Skeletal muscle satellite cell (primary cell): ENCODE results near the gene OPCML.

Experiments used
- H3K27me3 ChIP-seq: 2 replicates; pipeline ENCODE4 v1.7.0; 2013; ENCODE audit warnings: low read length; ENCODE audit not compliant: control insufficient read depth, insufficient read depth
- H3K36me3 ChIP-seq: 2 replicates; pipeline ENCODE4 v1.7.0; 2013; ENCODE audit warnings: mild to moderate bottlenecking, control low read depth, low read length; ENCODE audit not compliant: insufficient read depth
- H3K4me1 ChIP-seq: 2 replicates; pipeline ENCODE4 v1.7.0; 2013; ENCODE audit warnings: low read length; ENCODE audit not compliant: control insufficient read depth, insufficient read depth
- H3K4me2 ChIP-seq: 2 replicates; pipeline ENCODE4 v1.7.0; 2013; ENCODE audit warnings: mild to moderate bottlenecking, low read length
- H3K4me3 ChIP-seq: 2 replicates; pipeline ENCODE4 v1.7.0; 2013; ENCODE audit warnings: low read length
- H3K9ac ChIP-seq: 2 replicates; pipeline ENCODE4 v1.7.0; 2013; ENCODE audit warnings: mild to moderate bottlenecking, low read depth, low read length, moderate library complexity
- H3K9me3 ChIP-seq: replicated peaks from 2 replicates; pipeline ENCODE4 v1.7.0; 2013; ENCODE audit warnings: mild to moderate bottlenecking, control low read depth, low read length

The OPCML gene

GRCh38 chr11:133500936-133501335 lies 31.4 kb downstream of the OPCML start:
- H3K4me1 ChIP-seq = no peaks in the 10 kb centered on the region
- H3K36me3 ChIP-seq = no peaks in the 10 kb centered on the region
- no peak overlapping the region for H3K9ac ChIP-seq
- peaks cover 15% of the 10 kb centered on the region for H3K9me3 ChIP-seq
- H3K4me3 ChIP-seq = no peak overlapping the region
- no peaks in the 10 kb centered on the region for H3K27me3 ChIP-seq
- no peak overlapping the region for H3K4me2 ChIP-seq

GRCh38 chr11:133500435-133500834 lies 31.9 kb downstream of the OPCML start:
- H3K4me3 ChIP-seq = no peak overlapping the region
- H3K4me1 ChIP-seq = no peaks in the 10 kb centered on the region
- H3K27me3 ChIP-seq = no peaks in the 10 kb centered on the region
- H3K4me2 ChIP-seq = no peak overlapping the region
- H3K9ac ChIP-seq = no peak overlapping the region
- peaks cover 10% of the 10 kb centered on the region for H3K9me3 ChIP-seq
- no peaks in the 10 kb centered on the region for H3K36me3 ChIP-seq

- Histone ChIP-seq H3K4me2 (no peak overlapping the region), H3K9ac (no peak overlapping the region), H3K4me1 (no peaks in the 10 kb centered on the region), H3K36me3 (no peaks in the 10 kb centered on the region), H3K27me3 (no peaks in the 10 kb centered on the region), H3K4me3 (no peak overlapping the region), H3K9me3 (peaks cover 7% of the 10 kb centered on the region)
Measured at GRCh38 chr11:133498969-133499368, 33.3 kb downstream of the OPCML start.

- no peaks in the 10 kb centered on the region for H3K36me3 ChIP-seq
- H3K4me1 ChIP-seq = no peaks in the 10 kb centered on the region
- H3K9ac ChIP-seq = no peak overlapping the region
- H3K9me3 ChIP-seq = peaks cover 2% of the 10 kb centered on the region
- no peak overlapping the region for H3K4me2 ChIP-seq
- H3K27me3 ChIP-seq = no peaks in the 10 kb centered on the region
- H3K4me3 ChIP-seq = no peak overlapping the region
Measured at GRCh38 chr11:133497477-133498140, 34.7 kb downstream of the OPCML start.

- H3K4me3 ChIP-seq = no peak overlapping the region
- no peaks in the 10 kb centered on the region for H3K36me3 ChIP-seq
- H3K4me2 ChIP-seq = no peak overlapping the region
- H3K9ac ChIP-seq = no peak overlapping the region
- H3K9me3 ChIP-seq = no peaks in the 10 kb centered on the region
- H3K4me1 ChIP-seq = no peaks in the 10 kb centered on the region
- H3K27me3 ChIP-seq = no peaks in the 10 kb centered on the region
Measured at GRCh38 chr11:133492895-133493294, 39.4 kb downstream of the OPCML start.

- Histone ChIP-seq H3K9ac (no peak overlapping the region), H3K4me1 (no peaks in the 10 kb centered on the region), H3K9me3 (no peaks in the 10 kb centered on the region), H3K36me3 (no peaks in the 10 kb centered on the region), H3K4me2 (no peak overlapping the region), H3K27me3 (no peaks in the 10 kb centered on the region), H3K4me3 (no peak overlapping the region)
Measured at GRCh38 chr11:133491680-133492383, 40.5 kb downstream of the OPCML start.

- Histone ChIP-seq H3K36me3 (no peaks in the 10 kb centered on the region), H3K4me3 (no peak overlapping the region), H3K4me1 (no peaks in the 10 kb centered on the region), H3K4me2 (no peak overlapping the region), H3K9me3 (peaks cover 18% of the 10 kb centered on the region), H3K27me3 (no peaks in the 10 kb centered on the region), H3K9ac (no peak overlapping the region)
Measured at GRCh38 chr11:133480722-133481121, 51.6 kb downstream of the OPCML start.

- no peak overlapping the region for H3K9ac ChIP-seq
- H3K27me3 ChIP-seq = no peaks in the 10 kb centered on the region
- H3K9me3 ChIP-seq = peaks cover 17% of the 10 kb centered on the region
- no peaks in the 10 kb centered on the region for H3K36me3 ChIP-seq
- H3K4me1 ChIP-seq = no peaks in the 10 kb centered on the region
- H3K4me3 ChIP-seq = no peak overlapping the region
- no peak overlapping the region for H3K4me2 ChIP-seq
Measured at GRCh38 chr11:133479209-133479608, 53.1 kb downstream of the OPCML start.

- Histone ChIP-seq H3K4me3 (no peak overlapping the region), H3K9ac (no peak overlapping the region), H3K36me3 (no peaks in the 10 kb centered on the region), H3K27me3 (no peaks in the 10 kb centered on the region), H3K9me3 (peaks cover 17% of the 10 kb centered on the region), H3K4me1 (no peaks in the 10 kb centered on the region), H3K4me2 (no peak overlapping the region)
Measured at GRCh38 chr11:133477251-133477625, 55.1 kb downstream of the OPCML start.

GRCh38 chr11:133476570-133477250 lies 55.6 kb downstream of the OPCML start:
- Histone ChIP-seq H3K27me3 (no peaks in the 10 kb centered on the region), H3K36me3 (no peaks in the 10 kb centered on the region), H3K9ac (no peak overlapping the region), H3K9me3 (peaks cover 14% of the 10 kb centered on the region), H3K4me3 (no peak overlapping the region), H3K4me1 (no peaks in the 10 kb centered on the region), H3K4me2 (no peak overlapping the region)

GRCh38 chr11:133474461-133474860 lies 57.8 kb downstream of the OPCML start:
- H3K9me3 ChIP-seq = peaks cover 12% of the 10 kb centered on the region
- H3K9ac ChIP-seq = no peak overlapping the region
- no peak overlapping the region for H3K4me3 ChIP-seq
- H3K36me3 ChIP-seq = no peaks in the 10 kb centered on the region
- no peaks in the 10 kb centered on the region for H3K4me1 ChIP-seq
- H3K27me3 ChIP-seq = no peaks in the 10 kb centered on the region
- no peak overlapping the region for H3K4me2 ChIP-seq
